Tibial nerve (tissue), 4 donors: ENCODE results near the gene APOL2. TPM values are rescaled to one million over a fixed set of nuclear protein-coding genes. Genes with fewer than 3 reads are reported as not detected.
A peak's percentile ranks its signal among the peaks of the same experiment; 100 is the strongest.

Experiments used
- DNase-seq, 2 donors: peaks; one replicate each; pipeline ENCODE4 v3.0.0-alpha.2; 2019; ENCODE audit warnings: low spot score in 2 of 2
- H3K27ac ChIP-seq, 4 donors: fragments of 200-600 bp; sonication (generic) in 3 of 4; one replicate each; pipeline ENCODE4 v1.5.1; 2017 to 2019; ENCODE audit warnings: mild to moderate bottlenecking in 1 of 4
- H3K27me3 ChIP-seq, 2 donors: fragments of 200-600 bp; sonication (generic) in 1 of 2; one replicate each; pipeline versions ENCODE4 v1.5.1 to v1.6.0; 2017 to 2019
- H3K36me3 ChIP-seq, 3 donors: fragments of 200-600 bp; sonication (generic); one replicate each; pipeline ENCODE4 v1.5.1; 2018 to 2019
- H3K4me1 ChIP-seq, 4 donors: fragments of 200-600 bp; sonication (generic) in 3 of 4; one replicate each; pipeline ENCODE4 v1.5.1; 2017 to 2019
- H3K4me3 ChIP-seq, 4 donors: fragments of 200-600 bp; sonication (generic) in 3 of 4; one replicate each; pipeline ENCODE4 v1.5.1; 2017 to 2019; ENCODE audit warnings: mild to moderate bottlenecking in 1 of 4, moderate library complexity in 1 of 4
- H3K9me3 ChIP-seq, 4 donors: fragments of 200-600 bp; sonication (generic) in 3 of 4; one replicate each; pipeline ENCODE4 v1.5.1; 2017 to 2019
- EP300 ChIP-seq, 2 donors: sonication (generic); formaldehyde crosslinking; IDR thresholded peaks; one replicate each; pipeline ENCODE4 v1.6.1; 2017; ENCODE audit warnings: antibody characterized with exemption in 2 of 2, mild to moderate bottlenecking in 1 of 2
- POLR2A ChIP-seq, 2 donors: fragments of 450-650 bp; IDR thresholded peaks; one replicate each; pipeline ENCODE4 v1.6.1; 2017; ENCODE audit warnings: antibody characterized with exemption in 2 of 2, mild to moderate bottlenecking in 2 of 2, moderate library complexity in 2 of 2
- WGBS, 2 donors: methylation state at CpG; one replicate each; pipeline ENCODE4 v1.1.5; 2018; 5-methylcytosine and 5-hydroxymethylcytosine counted together
- total RNA-seq, 4 donors: library from RNA; depleted of rRNA; stranded (reverse); fragments of >200 nt; gene quantifications; one replicate each; pipeline ENCODE4 v1.1.0, GENCODE V29; 2016
- TF ChIP-seq, protein P1 (sequence below), 5 experiments: fragments of 200-600 bp in 3 of 5; fragments of 450-650 bp in 2 of 5; sonication (generic) in 3 of 5; IDR thresholded peaks; one replicate each; pipeline ENCODE4 v1.5.1; 2016 to 2019; ENCODE audit warnings: antibody characterized with exemption in 5 of 5, mild to moderate bottlenecking in 3 of 5, moderate library complexity in 2 of 5

The APOL2 gene, protein sequence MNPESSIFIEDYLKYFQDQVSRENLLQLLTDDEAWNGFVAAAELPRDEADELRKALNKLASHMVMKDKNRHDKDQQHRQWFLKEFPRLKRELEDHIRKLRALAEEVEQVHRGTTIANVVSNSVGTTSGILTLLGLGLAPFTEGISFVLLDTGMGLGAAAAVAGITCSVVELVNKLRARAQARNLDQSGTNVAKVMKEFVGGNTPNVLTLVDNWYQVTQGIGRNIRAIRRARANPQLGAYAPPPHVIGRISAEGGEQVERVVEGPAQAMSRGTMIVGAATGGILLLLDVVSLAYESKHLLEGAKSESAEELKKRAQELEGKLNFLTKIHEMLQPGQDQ
- total RNA-seq = 100 to 1,000 TPM in 1 of 4 donors, 10 to 100 TPM in 3; 76.9 to 112 (median 79.4) TPM

DNA sequence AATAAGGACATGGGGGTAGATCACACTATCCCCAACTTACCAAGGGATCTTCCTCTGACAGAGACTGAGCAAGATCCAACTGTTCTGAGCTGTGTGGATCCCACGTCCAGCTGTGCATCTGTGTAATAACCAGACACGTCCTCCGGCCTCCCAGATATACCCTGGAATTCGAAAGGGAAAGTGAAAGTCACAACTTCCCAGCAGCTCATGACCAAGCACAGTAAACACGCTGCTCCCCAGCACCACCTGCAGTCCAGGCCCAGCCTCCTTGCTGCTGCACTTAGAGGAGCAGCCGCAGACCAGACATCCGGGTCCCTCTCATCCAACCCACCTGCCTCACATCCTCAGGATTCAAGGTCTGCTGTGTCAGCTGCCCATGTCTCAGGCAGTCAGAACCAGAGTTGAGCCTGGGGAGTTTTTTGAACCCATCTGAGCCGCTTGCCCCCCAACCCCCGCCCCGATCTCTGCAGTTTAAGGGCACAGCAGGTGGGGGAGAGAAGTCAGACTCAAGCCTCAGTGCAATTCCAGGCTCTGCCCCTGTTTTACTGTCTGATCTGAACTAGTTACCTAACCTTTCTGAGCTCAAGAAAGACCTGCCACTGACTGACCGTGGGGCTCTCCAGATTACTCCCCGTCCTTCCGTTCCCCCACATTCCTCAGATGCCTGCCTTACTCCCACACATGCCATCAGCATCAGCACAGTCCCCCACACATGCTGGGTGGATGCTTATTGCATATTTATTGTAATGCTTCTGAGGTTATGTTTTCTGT lies at the start of gene APOL2:
Gene APOL2, minus strand, starts transcription at position 127 of the 771 bp plus-strand sequence. CDS start 6,365 bp downstream, outside the sequence.
- no peaks in the 10 kb centered on the region for H3K27me3 ChIP-seq
- H3K4me1 ChIP-seq = peaks cover 0 to 60% (median 37%) of the 10 kb centered on the region in 4 donors
- H3K27ac ChIP-seq = peak within 1 kb of the TSS; percentile 77 to 98 (median 95)
- DNase-seq = peak; percentile 79 to 89
- peak in 1 of 2 donors; percentile 96 for TF ChIP-seq EP300 (IDR thresholded peaks at IDR 0.05)
- TF ChIP-seq POLR2A (IDR thresholded peaks at IDR 0.05) = peak; percentile 79 to 81
- TF ChIP-seq, protein P1, sequence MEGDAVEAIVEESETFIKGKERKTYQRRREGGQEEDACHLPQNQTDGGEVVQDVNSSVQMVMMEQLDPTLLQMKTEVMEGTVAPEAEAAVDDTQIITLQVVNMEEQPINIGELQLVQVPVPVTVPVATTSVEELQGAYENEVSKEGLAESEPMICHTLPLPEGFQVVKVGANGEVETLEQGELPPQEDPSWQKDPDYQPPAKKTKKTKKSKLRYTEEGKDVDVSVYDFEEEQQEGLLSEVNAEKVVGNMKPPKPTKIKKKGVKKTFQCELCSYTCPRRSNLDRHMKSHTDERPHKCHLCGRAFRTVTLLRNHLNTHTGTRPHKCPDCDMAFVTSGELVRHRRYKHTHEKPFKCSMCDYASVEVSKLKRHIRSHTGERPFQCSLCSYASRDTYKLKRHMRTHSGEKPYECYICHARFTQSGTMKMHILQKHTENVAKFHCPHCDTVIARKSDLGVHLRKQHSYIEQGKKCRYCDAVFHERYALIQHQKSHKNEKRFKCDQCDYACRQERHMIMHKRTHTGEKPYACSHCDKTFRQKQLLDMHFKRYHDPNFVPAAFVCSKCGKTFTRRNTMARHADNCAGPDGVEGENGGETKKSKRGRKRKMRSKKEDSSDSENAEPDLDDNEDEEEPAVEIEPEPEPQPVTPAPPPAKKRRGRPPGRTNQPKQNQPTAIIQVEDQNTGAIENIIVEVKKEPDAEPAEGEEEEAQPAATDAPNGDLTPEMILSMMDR (IDR thresholded peaks at IDR 0.05) = peak; percentile 67 to 86 (median 78)
- peaks cover 0 to 6% (median 0%) of the 10 kb centered on the region in 3 donors for H3K36me3 ChIP-seq
- WGBS, 2 donors = 9 to 10% methylated on average over 12 to 13 of the region's 13 CpGs
- no peaks in the 10 kb centered on the region for H3K9me3 ChIP-seq
- peak within 1 kb of the TSS; percentile 45 to 68 (median 66) for H3K4me3 ChIP-seq

DNA sequence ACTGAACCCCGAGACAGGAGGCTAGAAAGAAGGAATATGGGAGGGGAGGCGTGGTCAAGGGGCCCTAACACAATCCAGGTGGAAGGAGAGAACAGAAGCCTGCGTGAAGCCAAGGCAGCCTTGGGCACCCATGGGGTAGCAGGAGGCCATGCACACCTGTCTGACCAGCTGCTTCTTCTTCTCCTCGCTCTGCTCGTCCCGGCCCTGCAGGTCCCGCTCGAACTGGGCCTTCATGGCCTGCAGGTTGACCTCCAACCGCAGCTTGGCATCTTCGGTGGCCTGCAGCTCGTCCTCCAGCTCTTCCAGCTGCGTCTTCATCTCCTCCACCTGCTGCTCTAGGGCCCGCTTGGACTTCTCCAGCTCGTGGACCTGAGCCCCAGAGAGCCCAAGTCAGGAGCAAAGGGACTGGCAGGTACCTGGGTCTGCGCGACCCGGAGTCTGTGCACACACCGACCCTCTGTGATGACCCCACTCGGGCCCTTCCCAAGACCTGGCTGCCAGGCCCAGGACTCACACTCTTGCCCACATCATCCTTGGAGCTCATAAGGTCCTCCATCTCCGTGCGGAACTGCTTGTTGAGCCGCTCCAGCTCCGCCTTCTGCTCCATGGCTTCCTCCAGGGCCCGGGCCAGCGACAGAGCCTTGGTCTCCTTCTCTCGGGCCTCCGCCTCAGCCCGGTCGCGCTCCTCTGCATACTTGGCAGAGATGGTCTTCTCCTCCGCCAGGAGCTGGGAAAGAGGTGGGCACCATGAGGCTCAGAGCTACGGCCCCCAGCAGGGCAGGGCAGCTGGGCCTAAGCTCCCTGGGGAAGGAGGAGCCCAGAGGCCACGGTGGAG lies 49.5 kb upstream of the APOL2 start:
- Histone ChIP-seq H3K9me3 (no peaks in the 10 kb centered on the region), H3K4me3 (no peak overlapping the region), H3K27ac (no peak overlapping the region), H3K27me3 (no peaks in the 10 kb centered on the region), H3K36me3 (peaks cover 17 to 96% (median 78%) of the 10 kb centered on the region in 3 donors), H3K4me1 (peaks cover 0 to 34% (median 4%) of the 10 kb centered on the region in 4 donors)
- WGBS, 2 donors = 86 to 91% methylated on average over 31 to 33 of the region's 33 CpGs
- TF ChIP-seq, protein P1 (IDR thresholded peaks at IDR 0.05) = no peak
- no peak for DNase-seq

DNA sequence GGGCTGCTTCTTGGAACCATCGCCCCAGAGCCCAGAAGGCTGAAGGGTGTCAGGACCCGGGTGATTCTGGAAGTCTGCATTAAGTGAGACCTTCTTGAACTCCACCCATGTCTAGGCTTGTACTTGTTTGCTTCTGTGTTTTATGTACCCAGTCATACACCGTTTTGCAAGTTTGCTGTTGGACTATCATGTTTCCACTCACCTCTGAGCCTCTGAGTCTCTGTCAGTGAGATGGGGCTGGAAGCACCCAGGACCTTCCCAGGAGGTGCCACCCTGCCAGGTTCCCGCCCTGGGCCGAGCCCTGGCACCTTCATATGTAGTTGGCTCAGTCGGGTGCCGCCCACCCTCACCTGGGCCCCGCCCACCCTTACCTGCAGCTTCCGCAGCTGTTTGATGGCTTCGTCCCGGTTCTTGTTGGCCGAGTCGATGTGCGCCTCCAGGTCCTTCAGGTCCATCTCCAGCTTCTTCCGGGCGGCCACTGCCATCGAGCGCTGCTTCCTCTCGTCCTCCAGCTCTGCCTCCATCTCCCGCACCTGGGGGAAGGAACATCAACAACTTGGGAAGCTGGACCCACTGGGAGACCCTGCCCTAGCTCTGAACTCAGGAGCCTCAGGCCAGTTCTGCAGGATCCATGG lies 48.7 kb upstream of the APOL2 start:
- Histone ChIP-seq H3K9me3 (no peaks in the 10 kb centered on the region), H3K4me3 (no peak overlapping the region), H3K4me1 (peaks cover 0 to 34% (median 4%) of the 10 kb centered on the region in 4 donors), H3K27ac (no peak overlapping the region), H3K27me3 (no peaks in the 10 kb centered on the region), H3K36me3 (peaks cover 15 to 96% (median 72%) of the 10 kb centered on the region in 3 donors)
- DNase-seq = no peak
- WGBS, 2 donors = 88 to 95% methylated on average over 20 of the region's 20 CpGs
- TF ChIP-seq, protein P1 (IDR thresholded peaks at IDR 0.05) = no peak
- TF ChIP-seq EP300 (IDR thresholded peaks at IDR 0.05) = no peak
- no peak for TF ChIP-seq POLR2A (IDR thresholded peaks at IDR 0.05)

DNA sequence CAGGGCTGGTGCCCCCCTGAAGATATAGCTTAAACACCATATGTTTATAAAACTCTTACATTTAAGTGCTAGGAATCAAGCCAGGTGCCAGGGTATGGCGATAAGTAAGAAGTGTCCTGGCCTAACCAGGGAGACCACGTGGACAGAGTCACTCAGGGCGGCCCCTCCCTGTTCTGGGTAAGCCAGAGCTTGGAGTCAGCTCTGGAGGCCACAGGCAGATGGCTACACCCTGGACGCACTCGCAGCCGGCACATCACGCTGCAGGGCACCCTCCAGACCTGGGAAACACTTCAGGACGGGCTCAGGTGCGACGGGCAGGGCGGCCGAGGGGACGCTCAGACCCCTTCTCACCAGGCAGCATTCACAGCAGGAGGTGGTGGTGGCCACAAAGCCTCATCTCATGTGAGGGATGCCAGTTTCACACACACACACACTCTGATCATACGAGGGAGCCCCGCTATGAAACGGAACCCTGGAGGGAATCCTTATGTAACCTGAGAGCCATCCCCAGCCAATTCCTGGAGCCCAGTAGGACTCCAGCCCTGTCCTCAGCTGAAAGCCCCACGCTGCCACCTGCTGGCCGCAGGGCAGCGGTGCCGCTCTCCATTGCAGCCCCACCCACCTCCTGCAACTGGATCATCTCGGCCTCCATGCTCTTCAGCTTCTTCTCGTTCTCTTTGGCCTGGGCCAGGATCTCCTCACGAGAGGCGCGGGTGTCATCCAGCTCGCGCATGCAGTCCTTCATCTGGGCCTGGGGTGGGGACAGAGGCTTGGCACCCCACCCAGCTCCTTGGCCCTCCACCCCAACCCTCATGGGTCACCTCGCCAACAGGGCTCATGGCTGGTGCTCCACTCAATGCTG lies 47.0 kb upstream of the APOL2 start:
- Histone ChIP-seq H3K27ac (peak overlapping the region; percentile 4 to 73 (median 46)), H3K4me1 (peaks cover 0 to 37% (median 4%) of the 10 kb centered on the region in 4 donors), H3K9me3 (no peaks in the 10 kb centered on the region), H3K27me3 (no peaks in the 10 kb centered on the region), H3K36me3 (peaks cover 10 to 98% (median 67%) of the 10 kb centered on the region in 3 donors), H3K4me3 (no peak overlapping the region)
- WGBS, 2 donors = 57 to 63% methylated on average over 22 to 28 of the region's 28 CpGs
- DNase-seq = peak; percentile 74 to 75
- TF ChIP-seq EP300 (IDR thresholded peaks at IDR 0.05) (peak in 1 of 2 donors; percentile 43), POLR2A (IDR thresholded peaks at IDR 0.05) (no peak)
- TF ChIP-seq, protein P1 (IDR thresholded peaks at IDR 0.05) = peak; percentile 90 to 95 (median 92)
